ENCODE results near the gene SP5. TPM values are rescaled to one million over a fixed set of nuclear protein-coding genes. Genes with fewer than 3 reads are reported as not detected.

The SP5 gene
- total and polyA plus RNA-seq, 2 experiments from 2014 or later: 1.9 to 2.4 TPM

DNA sequence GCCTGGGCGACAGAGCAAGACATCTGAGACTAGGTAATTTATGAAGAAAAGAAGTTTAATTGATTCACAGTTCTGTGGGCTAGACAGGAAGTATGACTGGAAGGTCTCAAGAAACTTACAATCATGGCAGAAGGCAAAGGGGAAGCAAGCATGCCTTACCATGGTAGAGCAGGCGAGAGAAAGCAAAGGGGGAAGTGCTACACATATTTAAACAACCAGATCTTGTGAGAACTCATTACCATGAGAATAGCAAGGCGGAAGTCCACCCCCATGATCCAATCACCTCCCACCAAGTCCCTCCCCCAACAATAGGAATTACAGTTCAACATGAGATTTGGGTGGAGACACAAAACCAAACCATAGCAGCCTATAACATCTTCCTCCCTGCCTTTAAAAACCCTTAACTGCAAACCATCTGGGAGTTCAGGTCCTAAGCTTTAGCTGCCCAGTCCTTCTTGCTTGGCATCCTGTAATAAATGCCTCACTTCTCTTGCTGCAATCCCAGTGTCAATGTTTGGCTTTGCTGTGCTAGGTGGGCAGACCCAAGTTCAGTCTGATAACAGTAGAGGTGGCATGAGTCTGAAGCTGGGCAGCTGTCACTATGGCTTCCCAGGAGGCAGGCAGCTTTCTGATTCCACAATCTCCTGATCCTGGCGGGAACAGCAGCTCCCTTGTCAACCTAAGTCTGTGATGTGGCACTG, 11.2 kb upstream of the SP5 start:
- Histone ChIP-seq H3K4me3 (no peak overlapping the region), H3K27me3 (peaks cover 15% of the 10 kb centered on the region), H4K20me1 (ENCODE audit: insufficient read depth, poor library complexity, severe bottlenecking) (no peaks in the 10 kb centered on the region), H3K9me3 (ENCODE audit: low read depth) (no peaks in the 10 kb centered on the region), H2AFZ (no peak overlapping the region), H3K4me2 (no peak overlapping the region), H3K27ac (no peak overlapping the region), H3K4me1 (ENCODE audit: insufficient read depth) (no peaks in the 10 kb centered on the region), H3K36me3 (replicated peaks; ENCODE audit: insufficient read depth, low read depth) (no peaks in the 10 kb centered on the region), H3K9me2 (replicated peaks; ENCODE audit: insufficient read depth) (no peaks in the 10 kb centered on the region), H3K79me2 (no peaks in the 10 kb centered on the region)
- no peak for DNase-seq (ENCODE audit: low spot score)
- no peak for TF ChIP-seq EZH2 (IDR thresholded peaks at IDR 0.05; ENCODE audit: borderline replicate concordance)
- TF ChIP-seq, protein P1, sequence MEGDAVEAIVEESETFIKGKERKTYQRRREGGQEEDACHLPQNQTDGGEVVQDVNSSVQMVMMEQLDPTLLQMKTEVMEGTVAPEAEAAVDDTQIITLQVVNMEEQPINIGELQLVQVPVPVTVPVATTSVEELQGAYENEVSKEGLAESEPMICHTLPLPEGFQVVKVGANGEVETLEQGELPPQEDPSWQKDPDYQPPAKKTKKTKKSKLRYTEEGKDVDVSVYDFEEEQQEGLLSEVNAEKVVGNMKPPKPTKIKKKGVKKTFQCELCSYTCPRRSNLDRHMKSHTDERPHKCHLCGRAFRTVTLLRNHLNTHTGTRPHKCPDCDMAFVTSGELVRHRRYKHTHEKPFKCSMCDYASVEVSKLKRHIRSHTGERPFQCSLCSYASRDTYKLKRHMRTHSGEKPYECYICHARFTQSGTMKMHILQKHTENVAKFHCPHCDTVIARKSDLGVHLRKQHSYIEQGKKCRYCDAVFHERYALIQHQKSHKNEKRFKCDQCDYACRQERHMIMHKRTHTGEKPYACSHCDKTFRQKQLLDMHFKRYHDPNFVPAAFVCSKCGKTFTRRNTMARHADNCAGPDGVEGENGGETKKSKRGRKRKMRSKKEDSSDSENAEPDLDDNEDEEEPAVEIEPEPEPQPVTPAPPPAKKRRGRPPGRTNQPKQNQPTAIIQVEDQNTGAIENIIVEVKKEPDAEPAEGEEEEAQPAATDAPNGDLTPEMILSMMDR (IDR thresholded peaks at IDR 0.05; ENCODE audit: poor library complexity): no peak
- WGBS (ENCODE audit: low lambda C conversion rate, missing lambda C conversion rate): 92% methylated on average over 4 of the region's 4 CpGs

DNA sequence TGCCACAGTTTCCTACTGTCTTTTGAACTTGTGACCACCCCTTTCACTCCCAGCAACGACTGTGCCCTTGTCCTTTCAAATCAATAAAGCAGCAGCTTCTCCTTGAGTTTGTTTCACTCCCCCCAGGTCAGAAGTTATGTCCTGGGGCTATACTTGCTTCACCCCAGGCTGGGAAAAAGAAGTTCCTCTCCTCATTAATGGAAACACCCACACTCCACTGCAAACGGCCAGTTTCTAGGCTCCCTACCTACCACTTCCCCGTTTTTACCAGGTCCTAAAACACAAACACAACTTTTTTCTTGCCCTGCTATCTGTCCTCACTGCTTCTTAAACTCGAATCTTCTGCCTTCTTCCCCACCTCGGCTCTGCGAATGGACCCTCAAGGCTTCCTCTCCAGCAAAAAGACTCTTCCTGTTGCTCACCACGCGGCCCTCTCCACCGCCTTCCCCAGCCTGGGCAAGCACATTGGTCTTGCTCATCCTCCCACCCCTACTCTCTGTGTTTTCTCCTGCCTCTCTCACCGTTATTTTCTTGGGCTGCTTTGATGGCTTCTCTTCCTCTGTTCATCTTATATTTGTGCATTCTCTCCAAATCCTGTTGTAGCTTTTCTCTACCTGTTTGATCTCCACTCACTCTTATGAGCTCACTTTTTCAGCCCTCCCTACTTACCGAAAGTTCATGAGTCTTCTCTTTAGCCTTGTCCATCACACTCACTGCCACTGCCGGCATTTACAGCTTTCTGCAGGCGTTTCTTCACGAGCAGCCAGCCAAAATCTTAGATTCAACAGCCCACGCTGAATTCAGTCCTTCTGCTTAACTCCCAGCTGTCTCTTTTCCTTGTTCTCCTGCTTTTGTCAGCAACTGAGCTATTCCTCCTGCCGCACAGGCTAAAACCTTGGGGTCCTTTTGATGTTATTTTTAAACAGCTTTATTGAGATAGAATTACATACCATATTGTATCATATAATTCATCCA, 7.0 kb upstream of the SP5 start:
- DNase-seq (ENCODE audit: low spot score): no peak
- no peak overlapping the region for H3K4me2 ChIP-seq
- H3K4me3 ChIP-seq: no peak overlapping the region
- H3K27ac ChIP-seq: no peak overlapping the region
- H3K36me3 ChIP-seq (replicated peaks; ENCODE audit: insufficient read depth, low read depth): no peaks in the 10 kb centered on the region
- no peak overlapping the region for H2AFZ ChIP-seq
- peaks cover 47% of the 10 kb centered on the region for H3K27me3 ChIP-seq
- H3K9me3 ChIP-seq (ENCODE audit: low read depth): no peaks in the 10 kb centered on the region
- H4K20me1 ChIP-seq (ENCODE audit: insufficient read depth, poor library complexity, severe bottlenecking): no peaks in the 10 kb centered on the region
- no peak for TF ChIP-seq EZH2 (IDR thresholded peaks at IDR 0.05; ENCODE audit: borderline replicate concordance)
- TF ChIP-seq, protein P1 (IDR thresholded peaks at IDR 0.05; ENCODE audit: poor library complexity): no peak
- no peak for TF ChIP-seq EZH2phosphoT487 (IDR thresholded peaks at IDR 0.05; ENCODE audit: low read depth, severe bottlenecking, unreplicated experiment)
- no peaks in the 10 kb centered on the region for H3K9me2 ChIP-seq (replicated peaks; ENCODE audit: insufficient read depth)
- no peaks in the 10 kb centered on the region for H3K79me2 ChIP-seq
- WGBS (ENCODE audit: low lambda C conversion rate, missing lambda C conversion rate): 52% methylated on average over 16 of the region's 16 CpGs
- H3K4me1 ChIP-seq (ENCODE audit: insufficient read depth): peaks cover 10% of the 10 kb centered on the region

DNA sequence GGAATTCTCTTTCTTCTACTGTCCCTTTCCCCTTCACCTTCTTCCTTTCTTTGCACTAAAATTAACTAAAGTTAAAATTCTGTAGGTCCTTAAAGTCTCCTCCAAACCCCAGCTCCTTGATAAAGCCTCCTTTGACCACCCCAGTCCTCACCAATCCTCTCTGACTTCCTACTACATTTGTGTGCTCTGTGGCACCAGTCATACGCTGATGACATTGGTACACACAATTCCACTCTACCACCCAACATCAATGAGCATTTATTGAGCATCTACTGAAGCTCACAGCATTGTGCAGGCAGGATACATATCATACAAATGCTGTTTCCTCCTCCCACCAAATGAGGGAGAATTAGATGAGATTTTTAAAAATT, 4.5 kb upstream of the SP5 start:
- H3K79me2 ChIP-seq: no peaks in the 10 kb centered on the region
- 79% methylated on average over 1 of the region's 1 CpG for WGBS (ENCODE audit: low lambda C conversion rate, missing lambda C conversion rate)
- no peaks in the 10 kb centered on the region for H3K9me2 ChIP-seq (replicated peaks; ENCODE audit: insufficient read depth)
- no peaks in the 10 kb centered on the region for H4K20me1 ChIP-seq (ENCODE audit: insufficient read depth, poor library complexity, severe bottlenecking)
- TF ChIP-seq EZH2phosphoT487 (IDR thresholded peaks at IDR 0.05; ENCODE audit: low read depth, severe bottlenecking, unreplicated experiment): no peak
- no peak for TF ChIP-seq EZH2 (IDR thresholded peaks at IDR 0.05; ENCODE audit: borderline replicate concordance)
- TF ChIP-seq, protein P1 (IDR thresholded peaks at IDR 0.05; ENCODE audit: poor library complexity): no peak
- H3K27ac ChIP-seq: no peak overlapping the region
- H3K4me3 ChIP-seq: no peak overlapping the region
- no peaks in the 10 kb centered on the region for H3K36me3 ChIP-seq (replicated peaks; ENCODE audit: insufficient read depth, low read depth)
- DNase-seq (ENCODE audit: low spot score): no peak
- H3K27me3 ChIP-seq: peaks cover 62% of the 10 kb centered on the region
- no peak overlapping the region for H3K4me2 ChIP-seq
- no peaks in the 10 kb centered on the region for H3K9me3 ChIP-seq (ENCODE audit: low read depth)
- no peak overlapping the region for H2AFZ ChIP-seq
- peaks cover 15% of the 10 kb centered on the region for H3K4me1 ChIP-seq (ENCODE audit: insufficient read depth)
